Gastrocnemius medialis (tissue), 4 donors: ENCODE data around the gene ABCB6.

ENCODE experiments used
- CTCF ChIP-seq, 5 experiments: fragments of 450-650 bp in 3 of 5; fragments of 200-600 bp in 2 of 5; sonication (generic) in 2 of 5; IDR thresholded peaks in 4 of 5; conservative IDR thresholded peaks in 1 of 5; 1 replicate in 4 of 5; 2 replicates in 1 of 5; pipeline ENCODE4 v1.5.1; 2016 to 2019; ENCODE audit warnings: antibody characterized with exemption in 5 of 5, mild to moderate bottlenecking in 3 of 5, moderate library complexity in 3 of 5
- POLR2A ChIP-seq, 2 donors: fragments of 450-650 bp; IDR thresholded peaks; one replicate each; pipeline ENCODE4 v1.6.1; 2017; ENCODE audit warnings: antibody characterized with exemption in 2 of 2, mild to moderate bottlenecking in 2 of 2, moderate library complexity in 2 of 2

- TF ChIP-seq CTCF (IDR thresholded peaks at IDR 0.05 in 4 of 5, conservative IDR thresholded peaks at IDR 0.05 in 1 of 5) (no peak), POLR2A (IDR thresholded peaks at IDR 0.05) (no peak)
These were observed 2.1 kb upstream of the ABCB6 start for GRCh38 chr2:219220652-219221402.
